ENCODE measurements around the gene SUN1. TPM values are rescaled to one million over a fixed set of nuclear protein-coding genes. Genes with fewer than 3 reads are reported as not detected.

Gene SUN1
- total RNA-seq, 1 donor from 2014 or later: 234 TPM

DNA sequence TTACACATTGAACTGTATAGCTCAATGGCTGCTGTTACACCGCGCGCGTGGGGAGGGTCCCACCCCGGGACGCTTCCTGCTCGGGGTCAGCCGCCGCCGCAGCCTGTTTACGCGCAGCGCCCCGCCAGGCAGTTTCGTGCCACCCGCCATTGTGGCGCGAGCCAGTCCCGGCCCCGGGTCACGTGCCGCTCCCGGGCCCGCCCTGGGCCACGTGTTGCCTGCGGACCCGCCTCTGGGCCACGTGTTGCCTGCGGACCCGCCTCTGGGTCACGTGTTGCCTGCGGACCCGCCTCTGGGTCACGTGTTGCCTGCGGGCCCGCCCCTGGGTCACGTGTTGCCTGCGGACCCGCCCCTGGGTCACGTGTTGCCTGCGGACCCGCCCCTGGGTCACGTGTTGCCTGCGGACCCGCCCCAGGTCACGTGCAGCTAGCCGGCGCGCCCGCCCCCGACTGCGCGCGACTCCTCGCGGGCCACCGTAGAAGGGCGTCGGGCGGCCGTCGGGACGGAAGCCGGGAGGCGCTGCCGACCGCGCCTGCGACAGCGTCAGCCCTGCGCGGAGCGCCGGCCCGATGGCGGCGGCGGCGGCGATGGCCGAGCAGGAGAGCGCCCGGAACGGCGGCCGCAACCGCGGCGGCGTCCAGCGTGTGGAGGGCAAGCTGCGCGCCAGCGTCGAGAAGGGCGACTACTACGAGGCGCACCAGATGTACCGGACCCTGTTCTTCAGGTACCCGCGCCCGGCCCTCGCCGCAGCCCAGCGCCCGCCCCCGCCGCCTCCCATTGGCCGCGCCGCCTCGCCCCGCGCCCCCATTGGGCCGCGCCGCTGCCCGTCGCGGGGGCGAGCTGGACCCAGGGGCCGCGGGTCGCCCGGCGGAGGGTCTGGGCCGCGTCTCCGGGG is 44.0 kb downstream of the SUN1 start, which contains the start of gene GET4:
Gene GET4, plus strand, starts transcription at position 478 of the 895 bp plus-strand sequence. Its CDS starts 92 bp downstream, at position 570.
- peak; percentile 76 for DNase-seq (ENCODE audit: low read depth)

DNA sequence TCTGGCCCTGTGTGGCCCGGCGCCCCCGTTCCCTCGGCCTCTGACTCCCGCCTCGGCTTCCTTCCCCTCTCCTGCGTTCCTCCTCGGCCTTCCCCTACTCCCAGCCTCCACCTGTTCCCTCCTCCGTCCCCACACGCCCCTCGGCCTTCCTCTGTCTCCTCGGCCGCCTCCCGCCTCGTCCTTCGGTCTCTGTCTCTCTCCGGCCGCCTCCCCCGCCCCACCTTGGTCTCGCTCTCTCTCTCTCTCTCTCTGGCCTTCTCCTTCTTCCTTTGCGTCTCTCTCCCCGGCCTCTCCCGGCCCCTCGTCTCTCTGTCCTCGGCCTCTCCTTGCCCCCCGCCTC is 44.7 kb downstream of the SUN1 start:
- DNase-seq (ENCODE audit: low read depth): no peak

DNA sequence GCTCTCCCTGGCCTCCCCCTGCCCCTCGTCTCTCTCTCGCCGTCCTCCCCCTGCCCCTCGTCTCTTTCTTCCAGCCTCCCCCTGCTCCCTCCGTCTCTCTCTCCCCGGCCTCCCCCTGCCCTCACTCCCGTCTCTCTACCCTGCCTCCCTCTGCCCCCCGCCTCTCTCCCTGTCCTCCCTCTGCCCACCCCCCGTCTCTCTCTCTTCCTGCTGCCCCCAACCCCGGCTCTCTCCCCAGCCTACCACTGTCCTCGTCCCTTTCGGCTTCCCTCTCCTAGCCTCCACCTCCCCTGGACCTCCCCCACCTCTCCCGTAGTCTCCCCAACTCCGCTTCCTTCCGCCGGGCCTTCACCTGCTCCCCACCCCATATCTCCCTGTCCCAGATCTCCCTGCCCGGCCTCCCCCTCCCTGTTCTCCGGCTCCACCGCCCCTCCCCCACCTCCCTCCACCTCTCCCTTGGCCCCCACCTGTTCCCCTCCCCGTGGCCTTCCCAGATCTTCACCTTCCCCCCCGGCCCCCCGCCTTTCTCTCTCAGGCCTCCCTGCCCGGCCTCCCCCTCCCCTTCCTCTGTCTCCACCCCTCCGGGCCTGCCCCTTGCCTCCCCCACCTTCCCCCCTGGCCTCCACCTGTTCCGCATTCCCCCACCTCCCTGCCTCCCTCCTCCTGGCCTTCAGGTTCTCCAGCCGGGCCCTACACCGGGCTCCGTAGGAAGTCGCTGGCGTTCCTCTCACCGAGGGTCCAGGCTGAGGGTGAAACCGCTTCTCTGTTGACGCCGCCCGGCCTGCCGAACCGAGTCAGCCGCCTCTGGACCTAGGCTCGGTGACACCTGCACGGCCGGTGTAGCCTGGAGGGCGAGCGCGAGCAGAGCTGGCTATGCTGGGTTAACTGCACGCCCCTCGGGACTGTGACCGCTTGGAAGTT is 45.3 kb downstream of the SUN1 start:
- DNase-seq (ENCODE audit: low read depth): no peak

DNA sequence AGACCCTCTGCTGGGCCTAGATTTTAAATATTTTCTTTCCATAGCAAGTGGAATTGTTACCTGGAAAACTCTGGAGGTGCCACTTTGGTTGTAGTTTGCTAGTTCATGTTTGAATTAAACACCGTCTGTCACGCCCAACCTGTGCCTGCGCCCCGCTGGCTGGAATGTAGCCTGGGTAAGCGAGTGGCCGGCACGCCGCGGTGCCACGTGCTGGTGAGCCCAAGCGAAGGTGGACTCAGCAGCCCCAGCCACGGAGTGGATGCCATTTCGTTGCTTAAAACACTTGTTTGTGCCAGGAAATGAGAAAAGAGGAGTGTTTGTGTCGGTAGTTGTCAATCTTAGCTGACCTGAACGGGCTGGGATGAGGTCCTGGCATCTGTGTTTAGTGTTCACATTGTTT is 46.8 kb downstream of the SUN1 start:
- DNase-seq (ENCODE audit: low read depth): no peak

DNA sequence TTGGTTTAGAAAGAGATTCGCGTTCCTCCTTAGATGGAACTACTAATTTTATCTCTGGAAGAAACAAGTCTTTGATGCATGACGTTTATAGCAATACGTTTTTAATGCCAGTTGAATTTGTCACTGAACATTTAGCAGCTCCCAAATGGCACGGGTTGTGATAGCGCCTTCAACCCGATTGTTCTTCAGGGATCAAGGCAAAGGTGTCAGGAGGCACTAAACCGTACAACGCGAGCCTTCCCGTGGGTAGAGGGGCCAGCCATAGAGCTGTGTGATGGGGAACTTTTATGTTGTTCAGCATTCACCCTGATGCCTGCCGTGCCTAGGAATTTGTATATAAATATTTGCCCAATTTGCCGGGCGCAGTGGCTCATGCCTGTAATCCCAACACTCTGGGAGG is 47.4 kb downstream of the SUN1 start:
- DNase-seq (ENCODE audit: low read depth): no peak

DNA sequence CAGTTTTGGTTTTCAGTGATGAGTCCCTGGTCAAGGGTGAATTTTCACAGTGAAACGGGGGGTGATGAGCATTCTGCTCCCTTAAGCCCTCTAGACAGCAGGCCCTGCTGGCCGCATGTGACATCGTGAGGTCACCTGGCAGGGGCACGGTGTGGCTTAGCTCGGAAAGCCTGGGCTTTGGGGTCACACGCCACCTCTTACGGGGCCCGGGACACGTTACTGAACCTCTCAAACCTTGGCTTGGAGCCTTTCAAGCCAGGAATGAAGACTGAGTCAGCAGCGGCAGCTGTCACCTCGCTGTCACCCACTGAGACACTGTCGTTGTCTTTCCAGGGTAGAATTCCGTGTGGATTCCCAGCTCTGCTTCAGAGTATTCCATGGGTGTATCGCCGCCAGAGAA is 48.2 kb downstream of the SUN1 start:
- no peak for DNase-seq (ENCODE audit: low read depth)

DNA sequence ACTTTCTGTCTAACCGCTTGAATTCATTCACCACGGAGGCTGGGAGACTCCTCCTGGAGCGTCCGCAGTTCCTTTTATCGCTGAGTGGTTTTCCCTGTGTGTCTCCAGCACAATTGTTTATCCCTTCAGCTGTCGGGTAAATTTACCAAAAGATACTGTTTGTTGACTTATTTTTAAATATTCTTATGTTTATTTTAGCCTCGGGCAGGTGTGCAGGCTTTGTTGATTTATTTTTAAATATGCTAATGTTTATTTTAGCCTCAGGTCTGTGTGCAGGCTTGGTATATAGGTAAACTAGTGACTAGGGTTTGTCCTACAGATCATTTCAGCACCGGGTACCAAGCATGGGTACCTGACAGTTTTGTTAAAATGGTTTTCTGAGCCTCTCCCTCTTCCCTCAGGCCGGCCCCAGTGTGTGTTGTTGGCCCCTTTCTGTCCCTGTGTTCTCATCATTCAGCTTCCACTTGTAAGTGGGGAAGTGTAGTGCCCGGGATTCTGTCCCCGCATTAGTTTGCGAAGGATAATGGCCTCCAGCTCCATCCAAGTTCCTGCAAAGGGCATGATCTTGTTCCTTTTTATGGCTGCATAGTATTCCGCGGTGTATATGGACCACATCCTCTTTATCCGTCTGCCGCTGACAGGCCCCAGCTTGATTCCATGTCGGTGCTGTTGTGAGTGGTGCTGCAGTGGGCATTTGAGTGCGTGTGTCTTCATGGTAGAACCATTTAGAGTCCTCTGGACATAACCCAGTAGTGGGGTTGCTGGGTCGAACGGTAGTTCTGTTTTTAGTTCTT is 49.4 kb downstream of the SUN1 start:
- DNase-seq (ENCODE audit: low read depth): no peak

DNA sequence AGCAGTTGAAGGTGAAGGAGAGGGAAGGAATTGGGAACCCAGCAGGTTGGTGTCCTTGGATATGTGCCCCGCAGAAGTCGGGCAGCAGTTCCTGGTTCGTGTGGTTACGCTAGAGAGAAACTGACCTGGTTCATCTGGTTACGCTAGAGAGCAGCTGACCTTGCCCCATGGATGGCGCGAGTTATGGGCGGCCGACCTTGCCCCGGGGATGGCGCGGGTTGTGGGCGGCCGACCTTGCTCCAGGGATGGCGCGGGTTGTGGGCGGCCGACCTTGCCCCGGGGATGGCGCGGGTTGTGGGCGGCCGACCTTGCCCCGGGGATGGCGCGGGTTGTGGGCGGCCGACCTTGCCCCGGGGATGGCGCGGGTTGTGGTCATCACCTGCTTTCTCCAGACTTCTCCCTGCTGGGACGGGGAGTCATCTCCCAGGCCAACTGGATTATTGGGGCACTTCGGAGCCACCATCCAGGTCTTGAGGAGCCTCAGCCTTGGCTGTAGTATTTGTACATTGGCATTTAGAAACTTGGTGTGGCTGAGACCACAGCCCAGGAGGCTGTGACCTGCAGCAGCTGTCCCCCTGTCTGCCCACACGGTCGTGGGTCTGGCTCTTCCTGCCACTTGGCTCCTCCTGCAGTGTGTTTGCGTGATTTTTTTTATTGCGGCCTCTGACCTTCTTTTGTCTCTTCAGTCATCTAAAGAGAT is 50.2 kb downstream of the SUN1 start:
- no peak for DNase-seq (ENCODE audit: low read depth)

DNA sequence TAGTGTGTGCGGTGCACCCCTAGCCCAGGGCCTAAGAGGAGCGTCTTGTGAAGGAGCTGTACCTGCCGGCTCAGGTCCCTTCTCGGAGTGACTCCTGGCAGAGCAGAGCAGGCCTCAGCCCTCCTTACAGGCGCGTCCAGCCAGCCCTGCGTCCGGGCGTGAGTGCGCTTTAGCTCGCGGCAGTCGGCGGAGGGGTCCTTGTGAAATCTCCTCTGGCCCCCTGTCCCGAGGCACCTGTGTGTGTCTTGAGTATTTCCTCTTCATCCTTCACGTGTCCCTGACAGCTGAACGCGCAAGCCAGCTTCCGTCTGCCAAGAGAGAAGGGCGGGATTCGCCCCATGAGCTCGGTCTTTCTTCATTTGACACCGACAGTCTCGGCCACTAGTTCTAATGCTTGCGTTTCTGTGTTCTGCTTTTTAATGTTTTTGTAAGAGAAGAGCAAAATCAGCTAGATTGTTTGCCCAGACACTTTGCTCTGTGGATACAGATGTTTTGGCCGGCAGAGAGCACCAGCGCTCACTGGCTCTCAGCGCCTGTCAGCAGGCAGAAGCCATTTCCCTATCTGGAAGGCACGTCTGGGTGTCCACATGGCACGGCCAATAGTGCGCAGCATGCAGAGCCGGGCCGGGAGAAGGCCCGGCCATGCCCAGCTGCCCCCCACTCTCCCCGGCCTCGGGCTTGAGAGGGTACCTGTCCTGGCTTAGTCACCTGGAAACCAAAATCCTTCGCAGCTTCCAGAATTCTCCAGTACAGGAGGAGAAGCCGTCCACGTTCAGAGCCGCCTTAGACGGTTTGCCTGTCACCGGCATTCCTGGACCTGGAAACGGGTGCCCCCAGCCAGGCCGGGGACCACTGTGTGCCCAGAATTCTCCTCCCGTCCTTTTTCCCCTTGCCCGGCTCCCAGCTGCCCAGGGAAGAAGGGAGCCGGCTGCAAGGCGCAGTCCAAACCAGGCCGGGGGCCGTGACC is 51.1 kb downstream of the SUN1 start:
- no peak for DNase-seq (ENCODE audit: low read depth)

DNA sequence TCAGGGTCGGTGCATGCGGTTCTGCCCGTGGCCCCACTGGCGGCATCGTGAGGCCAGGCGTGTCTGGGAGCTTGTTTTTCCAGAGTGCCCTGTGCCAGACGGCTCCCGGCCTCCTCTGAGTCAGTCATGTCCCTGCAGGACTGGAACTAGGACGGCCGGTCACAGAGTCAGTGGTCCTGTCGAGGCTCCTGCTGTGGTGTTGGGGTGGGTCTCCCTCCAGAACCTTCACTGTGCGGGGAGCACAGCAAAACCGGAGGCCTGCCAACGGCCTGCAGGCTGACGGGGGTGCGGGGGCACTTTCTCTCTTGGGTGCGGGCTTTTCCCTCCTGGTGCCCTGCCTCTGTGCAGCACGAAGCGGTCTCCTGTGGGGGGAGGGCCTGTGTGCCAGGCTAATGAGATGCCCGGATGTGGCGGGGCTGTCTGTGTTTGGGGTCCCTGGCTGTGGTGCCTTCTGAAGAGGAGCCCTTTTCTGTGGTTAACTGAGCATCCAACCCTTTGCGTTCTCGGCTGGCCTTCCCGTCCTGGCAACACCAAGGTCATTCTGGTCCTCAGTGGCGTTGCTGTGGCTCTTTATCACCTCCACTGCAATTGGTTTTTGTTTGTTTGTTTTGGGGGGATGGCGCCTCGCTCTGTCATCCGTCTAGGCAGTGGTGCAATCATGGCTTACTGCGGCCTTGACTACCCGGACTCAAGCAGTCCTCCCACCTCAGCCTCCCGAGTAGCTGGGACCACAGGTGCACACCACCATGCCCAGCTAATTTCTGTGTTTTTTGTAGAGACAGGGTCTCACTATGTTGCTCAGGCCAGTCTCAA is 52.1 kb downstream of the SUN1 start:
- DNase-seq (ENCODE audit: low read depth): peak; percentile 14

DNA sequence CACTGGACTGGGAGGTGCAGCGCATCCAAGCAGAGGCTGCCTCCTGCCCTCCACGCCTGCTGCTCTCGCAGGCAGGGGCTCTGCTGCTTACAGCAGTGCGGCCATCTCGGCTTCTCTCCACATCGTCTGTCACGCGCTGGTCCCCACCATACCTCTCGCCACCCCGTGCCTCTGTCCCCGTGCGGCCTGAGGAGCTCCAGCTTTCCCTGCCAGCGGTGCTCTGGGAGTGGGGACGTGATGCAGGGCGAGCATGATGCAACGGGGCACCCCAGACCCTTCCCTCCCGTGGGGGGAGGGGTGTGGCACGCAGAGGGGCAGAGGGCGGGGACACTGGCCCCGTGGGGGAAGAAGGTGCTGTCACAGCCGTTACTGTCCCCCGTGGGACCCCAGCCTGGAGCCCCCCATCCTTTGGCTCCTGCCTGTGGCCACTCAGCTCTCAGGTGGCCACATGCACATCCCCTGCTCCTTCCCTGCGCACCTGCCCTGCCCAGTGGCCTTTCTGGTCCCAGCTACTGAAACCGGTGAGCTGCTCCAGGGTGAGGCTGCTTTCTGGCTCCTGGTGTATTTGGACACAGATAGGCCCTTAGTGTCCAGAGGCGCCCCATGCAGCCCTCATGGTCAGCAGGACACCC is 53.1 kb downstream of the SUN1 start:
- no peak for DNase-seq (ENCODE audit: low read depth)

DNA sequence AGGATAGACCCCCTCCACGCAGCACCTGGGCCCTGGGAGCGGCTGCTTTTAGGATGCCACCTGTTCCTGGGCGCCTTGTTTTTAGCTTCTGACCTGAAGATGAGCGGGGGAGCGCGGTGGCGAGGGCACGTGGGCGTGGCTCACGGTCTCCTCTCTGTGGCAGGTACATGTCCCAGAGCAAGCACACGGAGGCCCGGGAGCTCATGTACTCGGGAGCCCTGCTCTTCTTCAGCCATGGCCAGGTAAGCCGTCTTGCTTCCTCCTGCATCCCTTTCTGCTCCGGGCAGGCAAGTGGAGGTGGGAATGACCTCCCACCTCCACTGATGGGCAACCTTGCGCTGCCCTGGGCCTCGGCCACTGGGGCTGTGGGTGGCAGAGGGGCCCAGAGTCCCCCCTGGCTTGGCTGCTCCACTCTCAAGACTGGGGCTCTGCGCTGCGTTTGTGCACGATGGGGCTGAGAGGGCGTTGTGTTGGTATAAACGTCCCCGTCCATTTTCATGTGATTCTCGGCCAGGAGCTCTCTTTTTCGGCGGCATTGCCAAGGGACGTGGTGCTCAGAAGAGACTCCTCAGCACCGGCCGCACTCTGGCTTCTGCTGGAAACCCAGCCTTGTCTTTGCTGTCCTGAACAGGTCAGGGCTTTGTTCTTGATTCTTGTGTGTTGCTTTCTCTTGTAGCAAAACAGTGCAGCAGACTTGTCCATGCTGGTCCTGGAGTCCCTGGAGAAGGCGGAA is 53.8 kb downstream of the SUN1 start:
- DNase-seq (ENCODE audit: low read depth): no peak

DNA sequence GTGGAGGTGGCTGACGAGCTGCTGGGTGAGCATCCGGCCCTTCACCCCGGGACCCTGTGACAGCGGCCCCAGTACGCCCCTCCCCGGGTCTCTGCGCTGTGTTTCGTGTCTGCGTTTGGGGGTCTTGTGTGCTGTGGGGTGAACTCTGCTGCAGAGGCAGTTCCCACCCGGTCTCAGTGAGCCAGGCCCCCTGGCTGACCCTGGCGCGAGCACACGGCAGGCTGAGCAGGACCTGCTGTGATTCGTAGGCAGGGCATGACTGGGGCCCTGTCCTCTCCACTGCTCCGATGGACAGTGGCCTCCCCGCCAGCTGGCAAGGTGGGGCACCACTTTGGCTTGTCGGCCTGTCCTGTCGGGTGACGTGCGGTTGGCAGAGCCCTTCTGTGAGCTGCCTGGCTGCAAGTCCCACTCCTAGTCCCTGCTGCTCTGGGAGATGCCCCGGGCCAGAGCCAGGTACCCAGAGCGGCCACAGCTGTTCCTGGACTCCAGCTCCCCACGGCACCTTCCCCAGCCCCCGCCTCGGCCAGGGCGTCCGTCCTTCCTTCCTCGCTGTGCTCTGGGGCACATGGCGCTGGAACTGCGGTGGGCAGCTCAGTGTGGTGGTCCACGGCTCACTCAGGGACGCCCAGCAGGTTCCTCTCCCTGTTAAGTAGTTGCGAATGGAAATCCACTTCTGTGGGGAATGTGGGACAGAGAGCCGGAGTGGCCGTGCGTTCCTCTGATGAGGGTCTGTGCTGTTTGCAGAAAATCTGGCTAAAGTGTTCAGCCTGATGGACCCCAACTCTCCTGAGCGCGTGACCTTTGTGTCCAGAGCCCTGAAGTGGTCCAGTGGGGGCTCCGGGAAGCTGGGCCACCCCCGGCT is 54.6 kb downstream of the SUN1 start:
- no peak for DNase-seq (ENCODE audit: low read depth)

DNA sequence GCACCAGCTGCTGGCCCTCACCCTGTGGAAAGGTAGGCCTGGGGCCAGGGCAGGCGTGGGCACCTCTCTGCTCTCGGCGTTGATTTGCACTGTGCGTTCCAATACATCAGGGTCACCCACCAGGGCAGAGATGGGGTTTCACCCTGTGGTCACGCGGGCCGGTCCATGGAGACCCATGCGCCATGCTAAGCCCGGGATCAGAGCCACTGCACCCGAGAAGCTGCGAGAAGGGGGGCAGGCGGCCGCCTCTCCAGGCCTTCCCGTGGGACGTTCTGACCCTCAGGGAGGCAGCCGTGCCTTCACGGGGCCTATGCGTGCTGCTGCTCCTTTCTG is 55.2 kb downstream of the SUN1 start:
- no peak for DNase-seq (ENCODE audit: low read depth)

DNA sequence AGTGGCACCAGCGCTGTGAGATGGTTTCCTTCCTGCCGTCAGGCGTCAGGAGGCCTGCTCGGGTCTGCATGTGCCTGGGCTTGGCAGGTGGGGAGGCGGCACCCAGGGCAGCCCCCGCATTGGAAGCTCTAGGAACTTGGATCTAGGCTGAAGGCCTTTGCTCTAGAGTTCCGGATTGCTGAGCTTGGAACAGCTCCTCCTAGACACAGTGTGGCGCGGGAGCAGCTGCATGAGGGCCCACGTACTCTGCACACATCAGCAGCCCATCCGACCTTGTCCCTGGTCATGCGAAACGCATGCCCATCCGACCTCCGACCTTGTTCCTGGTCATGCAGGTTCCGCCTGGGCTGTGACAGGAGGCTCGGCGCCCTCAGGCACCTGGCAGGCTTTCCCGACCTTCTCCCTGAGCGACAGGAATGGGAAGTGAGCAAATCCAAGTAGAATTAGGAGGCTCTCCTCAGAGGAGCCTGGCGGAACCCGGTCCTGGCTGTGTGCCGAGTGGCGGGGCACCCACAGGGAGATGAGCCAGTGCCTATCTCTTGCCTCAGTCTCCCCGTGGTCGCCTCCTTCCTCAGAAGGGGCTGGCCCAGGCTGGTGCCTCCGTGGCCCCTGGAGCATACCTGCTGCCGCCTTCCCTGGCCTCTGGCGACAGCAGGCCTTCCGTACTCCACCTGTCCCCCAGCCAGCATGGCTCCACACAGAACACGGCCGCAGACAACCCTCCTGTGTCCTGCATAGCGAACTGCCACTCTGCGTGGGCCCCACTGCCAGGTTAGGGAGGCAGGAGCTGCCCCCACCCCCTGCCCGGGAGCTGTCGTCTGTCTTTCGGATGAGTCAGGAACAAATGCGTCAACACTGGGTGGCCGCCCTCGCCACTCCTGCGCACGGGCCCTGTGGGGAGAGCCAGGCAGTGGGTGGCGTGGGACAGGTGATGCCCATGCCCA is 56.1 kb downstream of the SUN1 start:
- DNase-seq (ENCODE audit: low read depth): no peak

DNA sequence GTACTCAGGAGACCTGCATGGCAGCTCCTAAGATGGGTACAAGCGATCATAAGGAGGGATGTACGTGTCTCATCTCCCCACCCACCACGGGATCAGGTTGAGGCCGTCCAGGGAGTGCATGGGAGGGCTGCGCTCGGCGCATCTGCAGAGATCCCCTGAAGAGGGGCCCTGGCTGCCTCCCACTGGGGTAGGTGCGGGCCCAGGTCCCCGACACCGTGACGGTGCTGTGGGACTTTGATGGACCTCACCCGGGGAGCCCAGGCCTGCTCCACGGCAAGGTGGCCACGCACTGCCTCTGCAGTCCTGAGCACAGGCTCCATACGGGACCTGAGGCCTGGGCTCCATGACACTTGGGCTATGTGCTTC is 56.7 kb downstream of the SUN1 start:
- DNase-seq (ENCODE audit: low read depth): no peak

Data from renal cortical epithelial cell (primary cell).